ENCODE data around the gene L3MBTL4.

Gene L3MBTL4

GRCh38 chr18:5918205-5918858 is 496.4 kb downstream of the L3MBTL4 start:
- DNase-seq (ENCODE audit: low spot score) (no peak), FAIRE-seq (no peak)

GRCh38 chr18:5914951-5915350 is 499.8 kb downstream of the L3MBTL4 start:
- DNase-seq (ENCODE audit: low spot score) (no peak), FAIRE-seq (peak; percentile 90)

GRCh38 chr18:5914016-5914415 is 500.7 kb downstream of the L3MBTL4 start:
- no peak for FAIRE-seq
- no peak for DNase-seq (ENCODE audit: low spot score)

GRCh38 chr18:5912566-5912965 is 502.1 kb downstream of the L3MBTL4 start:
- FAIRE-seq (no peak), DNase-seq (ENCODE audit: low spot score) (no peak)

GRCh38 chr18:5909125-5909524 is 505.6 kb downstream of the L3MBTL4 start:
- FAIRE-seq (no peak), DNase-seq (ENCODE audit: low spot score) (no peak)
